ENCODE measurements around the gene HOTAIR.

Gene HOTAIR

DNA sequence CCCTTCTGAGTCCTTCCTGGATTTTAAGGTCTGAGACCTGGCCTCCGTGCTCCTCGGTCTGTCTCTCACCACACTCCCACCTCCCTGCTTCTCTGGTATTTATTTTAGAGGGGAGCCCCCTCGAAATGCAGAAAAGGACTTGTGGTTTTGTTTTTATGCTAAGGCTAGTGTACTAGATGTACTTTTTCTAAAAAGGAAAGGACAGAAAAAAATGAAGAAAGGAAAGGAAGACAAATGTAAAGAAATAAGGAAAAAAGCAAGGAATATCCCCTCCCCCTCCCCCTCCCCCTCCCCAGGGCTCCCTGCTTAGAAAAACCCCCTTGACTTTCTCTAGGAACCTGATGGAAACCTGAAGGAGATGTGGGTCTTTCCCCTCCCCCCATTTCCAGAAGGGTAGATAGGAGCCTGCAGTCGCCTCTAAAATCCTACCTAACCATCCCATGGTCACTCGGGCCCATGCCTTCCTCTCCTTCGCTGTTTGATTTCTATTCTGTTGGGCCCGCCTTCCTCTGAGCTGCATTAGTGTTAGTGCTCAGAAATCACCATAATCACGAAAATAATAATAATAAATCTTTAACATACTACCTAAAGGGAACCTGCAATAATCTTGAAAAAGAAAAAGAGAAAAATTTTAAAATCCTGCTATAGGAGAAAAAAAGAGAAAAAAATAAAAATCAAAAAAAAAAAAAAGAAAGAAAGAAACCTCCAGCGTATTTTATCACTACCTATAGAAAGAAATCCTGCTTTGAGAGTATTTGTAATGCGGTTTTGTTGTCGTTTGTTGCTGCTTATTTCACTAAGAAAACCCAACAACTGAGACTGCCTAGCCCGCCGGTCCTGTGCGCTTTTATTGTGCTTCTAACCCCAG, 37.1 kb upstream of the HOTAIR start:
- no peak overlapping the region for H3K27ac ChIP-seq
- in situ Hi-C loops (cut with HindIII; ENCODE audit: low pct_ligation_motif_present, low sequenced_read_pairs), result loop anchor here (25.0 kb wide), 1 partner anchor 200 kb away; no protein-coding TSS in a partner anchor
- TF ChIP-seq, protein P1, sequence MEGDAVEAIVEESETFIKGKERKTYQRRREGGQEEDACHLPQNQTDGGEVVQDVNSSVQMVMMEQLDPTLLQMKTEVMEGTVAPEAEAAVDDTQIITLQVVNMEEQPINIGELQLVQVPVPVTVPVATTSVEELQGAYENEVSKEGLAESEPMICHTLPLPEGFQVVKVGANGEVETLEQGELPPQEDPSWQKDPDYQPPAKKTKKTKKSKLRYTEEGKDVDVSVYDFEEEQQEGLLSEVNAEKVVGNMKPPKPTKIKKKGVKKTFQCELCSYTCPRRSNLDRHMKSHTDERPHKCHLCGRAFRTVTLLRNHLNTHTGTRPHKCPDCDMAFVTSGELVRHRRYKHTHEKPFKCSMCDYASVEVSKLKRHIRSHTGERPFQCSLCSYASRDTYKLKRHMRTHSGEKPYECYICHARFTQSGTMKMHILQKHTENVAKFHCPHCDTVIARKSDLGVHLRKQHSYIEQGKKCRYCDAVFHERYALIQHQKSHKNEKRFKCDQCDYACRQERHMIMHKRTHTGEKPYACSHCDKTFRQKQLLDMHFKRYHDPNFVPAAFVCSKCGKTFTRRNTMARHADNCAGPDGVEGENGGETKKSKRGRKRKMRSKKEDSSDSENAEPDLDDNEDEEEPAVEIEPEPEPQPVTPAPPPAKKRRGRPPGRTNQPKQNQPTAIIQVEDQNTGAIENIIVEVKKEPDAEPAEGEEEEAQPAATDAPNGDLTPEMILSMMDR (IDR thresholded peaks at IDR 0.05; ENCODE audit: low read depth, low read length, missing control alignments), result no peak
- no peak for DNase-seq
- no peaks in the 10 kb centered on the region for H3K36me3 ChIP-seq (replicated peaks)
- no peak overlapping the region for H3K4me3 ChIP-seq (ENCODE audit: low read depth, low read length)
- H3K27me3 ChIP-seq (replicated peaks), result peaks cover 87% of the 10 kb centered on the region

GRCh38 chr12:54010972-54011664, 36.4 kb upstream of the HOTAIR start:
- no peak overlapping the region for H3K4me3 ChIP-seq (ENCODE audit: low read depth, low read length)
- TF ChIP-seq, protein P1 (IDR thresholded peaks at IDR 0.05; ENCODE audit: low read depth, low read length, missing control alignments), result no peak
- no peak overlapping the region for H3K27ac ChIP-seq
- in situ Hi-C loops (cut with HindIII; ENCODE audit: low pct_ligation_motif_present, low sequenced_read_pairs), result loop anchor here (25.0 kb wide), 1 partner anchor 201 kb away; no protein-coding TSS in a partner anchor
- H3K36me3 ChIP-seq (replicated peaks), result no peaks in the 10 kb centered on the region
- DNase-seq, result no peak
- H3K27me3 ChIP-seq (replicated peaks), result peaks cover 89% of the 10 kb centered on the region

DNA sequence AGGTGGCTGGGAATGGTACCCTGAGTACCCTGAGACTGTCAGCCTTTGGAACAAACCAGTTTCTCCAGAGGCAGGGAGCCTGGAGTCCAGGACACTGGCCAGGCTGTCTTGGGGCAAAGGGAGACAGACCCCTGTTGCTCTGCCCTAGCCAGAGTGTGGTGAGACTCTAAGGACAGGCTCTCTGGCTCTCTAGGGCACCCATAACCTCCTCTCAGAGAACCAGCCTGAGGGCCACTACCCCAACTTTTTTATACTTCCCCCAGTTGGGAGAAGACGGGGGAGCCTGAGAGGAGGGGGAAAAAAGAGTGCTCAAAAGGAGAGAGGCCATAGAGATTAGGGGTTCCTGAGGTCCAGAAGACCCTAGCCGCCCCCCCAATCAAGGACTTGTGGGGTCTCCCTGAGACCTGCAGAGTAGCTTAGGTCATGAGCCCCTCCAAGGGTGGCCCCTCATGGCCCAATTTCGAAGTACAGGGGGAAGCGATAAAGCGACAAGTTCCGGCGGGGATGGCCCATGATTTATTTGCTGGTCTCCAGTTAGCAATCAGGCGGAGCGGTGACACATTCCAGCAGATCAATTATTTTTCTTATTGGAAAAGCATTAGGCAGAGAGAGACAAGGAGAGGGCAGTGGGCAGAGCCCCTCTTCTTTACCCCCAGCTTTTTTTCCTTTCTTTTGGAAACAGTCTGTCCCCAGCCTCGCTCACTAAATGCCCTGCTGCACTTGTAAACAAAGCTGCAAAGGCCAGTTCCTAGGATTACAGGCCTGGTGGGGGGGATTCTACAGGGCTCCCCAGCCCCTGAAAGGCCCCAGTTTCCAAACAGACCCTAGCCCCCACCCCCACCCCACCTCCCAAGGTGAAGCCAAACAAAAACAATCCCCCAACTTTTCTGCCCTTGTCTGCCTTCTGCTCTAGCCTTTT, 35.6 kb upstream of the HOTAIR start:
- DNase-seq, result no peak
- peaks cover 87% of the 10 kb centered on the region for H3K27me3 ChIP-seq (replicated peaks)
- in situ Hi-C loops (cut with HindIII; ENCODE audit: low pct_ligation_motif_present, low sequenced_read_pairs), result loop anchor here (25.0 kb wide), 1 partner anchor 202 kb away; no protein-coding TSS in a partner anchor

GRCh38 chr12:54009171-54010052, 34.7 kb upstream of the HOTAIR start:
- Histone ChIP-seq H3K27ac (no peak overlapping the region), H3K27me3 (replicated peaks) (peaks cover 87% of the 10 kb centered on the region), H3K36me3 (replicated peaks) (no peaks in the 10 kb centered on the region), H3K4me3 (ENCODE audit: low read depth, low read length) (no peak overlapping the region)
- TF ChIP-seq, protein P1 (IDR thresholded peaks at IDR 0.05; ENCODE audit: low read depth, low read length, missing control alignments), result no peak
- in situ Hi-C loops (cut with HindIII; ENCODE audit: low pct_ligation_motif_present, low sequenced_read_pairs), result loop anchor here (25.0 kb wide), 1 partner anchor 203 kb away; no protein-coding TSS in a partner anchor
- DNase-seq, result no peak

More for the DNA sequence above, 35.6 kb upstream of the HOTAIR start:
- Histone ChIP-seq H3K27ac (no peak overlapping the region), H3K36me3 (replicated peaks) (no peaks in the 10 kb centered on the region), H3K4me3 (ENCODE audit: low read depth, low read length) (no peak overlapping the region)
- TF ChIP-seq, protein P1 (IDR thresholded peaks at IDR 0.05; ENCODE audit: low read depth, low read length, missing control alignments), result no peak

- no peak for DNase-seq
- Histone ChIP-seq H3K27me3 (replicated peaks) (peaks cover 87% of the 10 kb centered on the region), H3K36me3 (replicated peaks) (no peaks in the 10 kb centered on the region), H3K4me3 (ENCODE audit: low read depth, low read length) (no peak overlapping the region), H3K27ac (no peak overlapping the region)
- TF ChIP-seq, protein P1 (IDR thresholded peaks at IDR 0.05; ENCODE audit: low read depth, low read length, missing control alignments), result no peak
- in situ Hi-C loops (cut with HindIII; ENCODE audit: low pct_ligation_motif_present, low sequenced_read_pairs), result loop anchor here (25.0 kb wide), 1 partner anchor 204 kb away; no protein-coding TSS in a partner anchor
Measured at GRCh38 chr12:54008260-54008552, 33.5 kb upstream of the HOTAIR start.
